ENCODE data around the gene EDIL3.

DNA sequence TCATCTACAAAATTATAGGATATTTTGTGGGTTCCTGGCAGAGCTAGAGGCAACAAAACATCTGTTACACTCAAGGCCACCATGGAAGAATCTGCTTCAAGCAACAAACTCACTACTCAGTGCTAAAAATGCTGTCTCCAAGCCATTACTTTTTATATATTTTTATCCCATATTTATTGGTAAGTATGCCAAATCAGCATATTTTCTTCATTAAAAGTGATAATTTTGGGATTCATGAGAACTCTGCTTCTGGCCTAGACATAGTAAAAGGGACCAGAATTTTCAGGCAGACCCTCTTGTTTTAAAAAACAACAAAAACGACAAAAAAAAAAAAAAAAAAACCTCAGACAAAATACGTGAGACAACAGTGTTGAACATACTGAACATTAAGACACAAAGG lies 236.0 kb downstream of the EDIL3 start:
- TF ChIP-seq, protein P1, sequence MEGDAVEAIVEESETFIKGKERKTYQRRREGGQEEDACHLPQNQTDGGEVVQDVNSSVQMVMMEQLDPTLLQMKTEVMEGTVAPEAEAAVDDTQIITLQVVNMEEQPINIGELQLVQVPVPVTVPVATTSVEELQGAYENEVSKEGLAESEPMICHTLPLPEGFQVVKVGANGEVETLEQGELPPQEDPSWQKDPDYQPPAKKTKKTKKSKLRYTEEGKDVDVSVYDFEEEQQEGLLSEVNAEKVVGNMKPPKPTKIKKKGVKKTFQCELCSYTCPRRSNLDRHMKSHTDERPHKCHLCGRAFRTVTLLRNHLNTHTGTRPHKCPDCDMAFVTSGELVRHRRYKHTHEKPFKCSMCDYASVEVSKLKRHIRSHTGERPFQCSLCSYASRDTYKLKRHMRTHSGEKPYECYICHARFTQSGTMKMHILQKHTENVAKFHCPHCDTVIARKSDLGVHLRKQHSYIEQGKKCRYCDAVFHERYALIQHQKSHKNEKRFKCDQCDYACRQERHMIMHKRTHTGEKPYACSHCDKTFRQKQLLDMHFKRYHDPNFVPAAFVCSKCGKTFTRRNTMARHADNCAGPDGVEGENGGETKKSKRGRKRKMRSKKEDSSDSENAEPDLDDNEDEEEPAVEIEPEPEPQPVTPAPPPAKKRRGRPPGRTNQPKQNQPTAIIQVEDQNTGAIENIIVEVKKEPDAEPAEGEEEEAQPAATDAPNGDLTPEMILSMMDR (IDR thresholded peaks at IDR 0.05 in 2 of 3, conservative IDR thresholded peaks at IDR 0.05 in 1 of 3; ENCODE audit: borderline replicate concordance in 1 of 3, insufficient read depth in 1 of 3, low read depth in 2 of 3, low read length in 2 of 3): no peak
- TF ChIP-seq RAD21 (IDR thresholded peaks at IDR 0.05; ENCODE audit: low read depth) (no peak), YY1 (IDR thresholded peaks at IDR 0.05; ENCODE audit: extremely low read depth, insufficient replicate concordance, low read depth, low read length) (no peak)

Data from HCT116 (cell line).